ENCODE data around the gene NAT14.

NAT14 gene

GRCh38 chr19:55519451-55520311, 34.7 kb downstream of the NAT14 start:
- DNase-seq (ENCODE audit: low spot score) = peak; percentile 28
- TF ChIP-seq CTCF (conservative IDR thresholded peaks at IDR 0.05; ENCODE audit: low read depth) = no peak
- ChIA-PET CTCF (interaction anchor here (1.1 kb wide), 1 partner anchor 86 kb away, joined by 3 read pairs; the partner anchor contains the start of gene ZNF865), POLR2A (ENCODE audit: low non-redundant PET) (no interaction called here)
- H3K27ac ChIP-seq = no peak overlapping the region

- no peak for TF ChIP-seq CTCF (conservative IDR thresholded peaks at IDR 0.05; ENCODE audit: low read depth)
- no peak for DNase-seq (ENCODE audit: low spot score)
- ChIA-PET CTCF (interaction anchor here (1.1 kb wide), 1 partner anchor 85 kb away, joined by 3 read pairs; the partner anchor contains the start of gene ZNF865), POLR2A (ENCODE audit: low non-redundant PET) (no interaction called here)
- no peak overlapping the region for H3K27ac ChIP-seq
These were observed 35.8 kb downstream of the NAT14 start for GRCh38 chr19:55520691-55521292.

GRCh38 chr19:55525289-55526101, 40.5 kb downstream of the NAT14 start:
- no peak for TF ChIP-seq CTCF (conservative IDR thresholded peaks at IDR 0.05; ENCODE audit: low read depth)
- no peak for DNase-seq (ENCODE audit: low spot score)
- CTCF ChIA-PET = interaction anchor here (0.6 to 1.2 kb wide), 3 partner anchors 22 to 81 kb away, joined by 3 to 6 read pairs (median 6); no protein-coding TSS in a partner anchor
- POLR2A ChIA-PET (ENCODE audit: low non-redundant PET) = interaction anchor here (0.6 kb wide), 1 partner anchor 45 kb away, joined by 4 read pairs; no protein-coding TSS in a partner anchor
- H3K27ac ChIP-seq = no peak overlapping the region

- CTCF ChIA-PET = interaction anchor here (1.2 kb wide), 2 partner anchors 23 to 80 kb away, joined by 3 to 6 read pairs; no protein-coding TSS in a partner anchor
- no peak for DNase-seq (ENCODE audit: low spot score)
- TF ChIP-seq CTCF (conservative IDR thresholded peaks at IDR 0.05; ENCODE audit: low read depth) = no peak
- POLR2A ChIA-PET (ENCODE audit: low non-redundant PET) = no interaction called here
- H3K27ac ChIP-seq = peak overlapping the region; percentile 34
These were observed 41.5 kb downstream of the NAT14 start for GRCh38 chr19:55526216-55527196.

GRCh38 chr19:55527197-55528029, 42.4 kb downstream of the NAT14 start:
- TF ChIP-seq CTCF (conservative IDR thresholded peaks at IDR 0.05; ENCODE audit: low read depth) = no peak
- POLR2A ChIA-PET (ENCODE audit: low non-redundant PET) = no interaction called here
- CTCF ChIA-PET = interaction anchor here (1.2 to 1.3 kb wide), 2 partner anchors 24 to 79 kb away, joined by 4 to 6 read pairs; partner anchors contain the start of gene ZNF865
- no peak for DNase-seq (ENCODE audit: low spot score)
- no peak overlapping the region; the same call in 1 of the 2 replicates for H3K27ac ChIP-seq

All from RWPE1 (cell line).